SU-DHL-6 (cell line): ENCODE data around the gene ZNF148.

Source experiments
- EZH2phosphoT487 ChIP-seq: fragments of 200-600 bp; sonication (generic), shearing (Covaris generic); conservative IDR thresholded peaks from 2 replicates; pipeline ENCODE4 v1.6.1; 2018; ENCODE audit warnings: mild to moderate bottlenecking, antibody characterized with exemption, low read length, moderate library complexity, mixed read lengths
- TF ChIP-seq, protein P1 (sequence below): fragments of 200-600 bp; sonication (generic); IDR thresholded peaks from one replicate; pipeline ENCODE4 v1.5.1; 2017; ENCODE audit warnings: antibody characterized with exemption, mild to moderate bottlenecking, low read length, moderate library complexity; ENCODE audit not compliant: insufficient read depth, poor library complexity, severe bottlenecking

DNA sequence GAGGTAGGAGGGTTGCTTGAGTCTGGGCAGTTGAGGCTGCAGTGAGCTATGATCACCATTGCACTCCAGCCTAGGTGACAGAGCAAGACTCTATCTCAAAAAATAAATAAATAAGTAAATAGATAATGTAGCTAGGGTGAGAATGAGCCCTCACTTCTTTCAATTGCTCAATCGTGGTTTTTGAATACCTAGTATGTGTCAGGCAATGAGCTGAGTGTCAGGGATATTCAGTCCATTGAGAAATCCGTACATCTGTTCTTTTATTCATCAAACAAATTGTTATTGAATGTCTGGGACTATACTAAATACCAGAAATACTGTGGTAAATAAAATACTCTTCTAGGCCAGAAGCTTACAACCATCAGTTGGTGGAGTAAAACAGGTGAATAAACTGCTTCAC is 6.2 kb upstream of the ZNF148 start:
- TF ChIP-seq, protein P1, sequence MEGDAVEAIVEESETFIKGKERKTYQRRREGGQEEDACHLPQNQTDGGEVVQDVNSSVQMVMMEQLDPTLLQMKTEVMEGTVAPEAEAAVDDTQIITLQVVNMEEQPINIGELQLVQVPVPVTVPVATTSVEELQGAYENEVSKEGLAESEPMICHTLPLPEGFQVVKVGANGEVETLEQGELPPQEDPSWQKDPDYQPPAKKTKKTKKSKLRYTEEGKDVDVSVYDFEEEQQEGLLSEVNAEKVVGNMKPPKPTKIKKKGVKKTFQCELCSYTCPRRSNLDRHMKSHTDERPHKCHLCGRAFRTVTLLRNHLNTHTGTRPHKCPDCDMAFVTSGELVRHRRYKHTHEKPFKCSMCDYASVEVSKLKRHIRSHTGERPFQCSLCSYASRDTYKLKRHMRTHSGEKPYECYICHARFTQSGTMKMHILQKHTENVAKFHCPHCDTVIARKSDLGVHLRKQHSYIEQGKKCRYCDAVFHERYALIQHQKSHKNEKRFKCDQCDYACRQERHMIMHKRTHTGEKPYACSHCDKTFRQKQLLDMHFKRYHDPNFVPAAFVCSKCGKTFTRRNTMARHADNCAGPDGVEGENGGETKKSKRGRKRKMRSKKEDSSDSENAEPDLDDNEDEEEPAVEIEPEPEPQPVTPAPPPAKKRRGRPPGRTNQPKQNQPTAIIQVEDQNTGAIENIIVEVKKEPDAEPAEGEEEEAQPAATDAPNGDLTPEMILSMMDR = no peak
- no peak for TF ChIP-seq EZH2phosphoT487
